ENCODE data around the gene PTBP1. TPM values are rescaled to one million over a fixed set of nuclear protein-coding genes. Genes with fewer than 3 reads are reported as not detected.

Gene PTBP1
- total RNA-seq, 2 donors from 2014 or later, result 49.4 to 73.9 TPM

GRCh38 chr19:768424-768823 is 28.8 kb upstream of the PTBP1 start:
- no peak for DNase-seq (ENCODE audit: low spot score)
- Histone ChIP-seq H3K27ac (no peak overlapping the region), H3K36me3 (no peaks in the 10 kb centered on the region), H3K9me3 (no peaks in the 10 kb centered on the region), H3K27me3 (no peaks in the 10 kb centered on the region), H3K4me3 (no peak overlapping the region), H3K4me1 (peaks cover 0 to 3% of the 10 kb centered on the region in 2 donors)
- no peak for TF ChIP-seq CTCF (IDR thresholded peaks at IDR 0.05)

GRCh38 chr19:769616-770015 is 27.6 kb upstream of the PTBP1 start:
- Histone ChIP-seq H3K4me1 (peaks cover 0 to 3% of the 10 kb centered on the region in 2 donors), H3K27me3 (no peaks in the 10 kb centered on the region), H3K36me3 (no peaks in the 10 kb centered on the region), H3K4me3 (no peak overlapping the region), H3K27ac (no peak overlapping the region), H3K9me3 (no peaks in the 10 kb centered on the region)
- TF ChIP-seq CTCF (IDR thresholded peaks at IDR 0.05), result no peak
- DNase-seq (ENCODE audit: low spot score), result no peak

GRCh38 chr19:771332-771785 is 25.9 kb upstream of the PTBP1 start:
- H3K27me3 ChIP-seq, result no peaks in the 10 kb centered on the region
- TF ChIP-seq CTCF (IDR thresholded peaks at IDR 0.05), result peak in 1 of 2 donors; percentile 69
- H3K4me3 ChIP-seq, result no peak overlapping the region
- peaks cover 0 to 3% of the 10 kb centered on the region in 2 donors for H3K4me1 ChIP-seq
- no peaks in the 10 kb centered on the region for H3K9me3 ChIP-seq
- no peak overlapping the region for H3K27ac ChIP-seq
- no peaks in the 10 kb centered on the region for H3K36me3 ChIP-seq
- DNase-seq (ENCODE audit: low spot score), result no peak

GRCh38 chr19:772063-772462 is 25.2 kb upstream of the PTBP1 start:
- Histone ChIP-seq H3K27ac (no peak overlapping the region), H3K4me1 (peaks cover 0 to 3% of the 10 kb centered on the region in 2 donors), H3K27me3 (no peaks in the 10 kb centered on the region), H3K36me3 (no peaks in the 10 kb centered on the region), H3K9me3 (no peaks in the 10 kb centered on the region), H3K4me3 (no peak overlapping the region)
- TF ChIP-seq CTCF (IDR thresholded peaks at IDR 0.05), result no peak
- no peak for DNase-seq (ENCODE audit: low spot score)

GRCh38 chr19:772730-773436 is 24.4 kb upstream of the PTBP1 start:
- DNase-seq (ENCODE audit: low spot score), result no peak
- no peak for TF ChIP-seq CTCF (IDR thresholded peaks at IDR 0.05)
- no peaks in the 10 kb centered on the region for H3K36me3 ChIP-seq

GRCh38 chr19:776549-776948 is 20.7 kb upstream of the PTBP1 start:
- no peak overlapping the region for H3K27ac ChIP-seq
- TF ChIP-seq CTCF (IDR thresholded peaks at IDR 0.05), result no peak
- H3K4me3 ChIP-seq, result no peak overlapping the region
- H3K4me1 ChIP-seq, result no peaks in the 10 kb centered on the region
- H3K9me3 ChIP-seq, result no peaks in the 10 kb centered on the region
- H3K36me3 ChIP-seq, result no peaks in the 10 kb centered on the region
- no peak for DNase-seq (ENCODE audit: low spot score)
- no peaks in the 10 kb centered on the region for H3K27me3 ChIP-seq

More at GRCh38 chr19:772730-773436, 24.4 kb upstream of the PTBP1 start:
- Histone ChIP-seq H3K4me3 (no peak overlapping the region), H3K4me1 (peaks cover 0 to 3% of the 10 kb centered on the region in 2 donors), H3K9me3 (no peaks in the 10 kb centered on the region), H3K27ac (no peak overlapping the region), H3K27me3 (no peaks in the 10 kb centered on the region)

All from right atrium auricular region (tissue), 2 donors.